Tongue (tissue), 2 donors: Measurements from ENCODE around the gene TTPAL. TPM values are rescaled to one million over a fixed set of nuclear protein-coding genes. Genes with fewer than 3 reads are reported as not detected.

Source experiments
- DNase-seq: peaks from one replicate; pipeline ENCODE4 v3.0.0-alpha.2; 2015
- total RNA-seq: library from RNA; depleted of rRNA; stranded (reverse); fragments of >200 nt; gene quantifications from one replicate; pipeline ENCODE4 v1.2.3, GENCODE V29; 2014

Gene TTPAL
- total RNA-seq, 1 donor from 2014 or later: 4.5 TPM

DNA sequence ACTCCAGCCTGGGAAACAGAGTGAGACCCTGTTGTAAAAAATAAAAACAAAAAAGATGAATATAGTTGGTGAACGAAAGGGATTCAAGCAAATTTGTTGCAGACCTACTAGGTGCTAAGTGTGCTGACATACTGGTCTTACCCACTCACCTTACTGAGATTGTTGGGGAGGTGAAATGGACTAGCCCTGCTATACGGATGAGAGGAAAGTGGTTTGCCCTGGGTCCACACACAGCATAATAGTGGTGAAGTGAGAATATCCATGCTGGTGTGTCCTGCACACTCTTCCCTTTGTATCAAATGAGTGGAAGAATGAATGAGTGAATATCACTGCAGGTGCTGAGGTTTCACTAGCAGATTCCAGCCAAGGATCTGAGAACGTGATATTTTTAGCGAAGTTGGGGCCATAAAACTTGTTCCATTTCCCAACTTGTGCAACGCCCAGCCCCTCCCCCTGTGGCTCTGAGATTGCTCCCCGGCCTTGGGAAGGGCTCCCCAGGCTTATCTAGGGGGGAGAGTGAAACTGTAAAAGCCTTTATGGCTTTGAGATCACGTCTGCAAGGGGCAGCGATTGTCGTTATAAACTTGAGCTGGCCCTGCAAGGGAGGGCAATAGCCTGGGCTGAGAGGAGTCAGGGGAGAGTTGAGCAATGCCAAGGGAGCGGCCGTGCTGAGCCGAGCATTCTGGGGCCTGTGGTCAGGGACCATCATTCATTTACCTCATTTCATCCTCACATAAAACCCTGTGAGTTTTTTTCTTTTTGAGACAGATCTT is 33.2 kb upstream of the TTPAL start:
- no peak for DNase-seq

GRCh38 chr20:44445742-44446710 is 29.6 kb upstream of the TTPAL start:
- DNase-seq: no peak

DNA sequence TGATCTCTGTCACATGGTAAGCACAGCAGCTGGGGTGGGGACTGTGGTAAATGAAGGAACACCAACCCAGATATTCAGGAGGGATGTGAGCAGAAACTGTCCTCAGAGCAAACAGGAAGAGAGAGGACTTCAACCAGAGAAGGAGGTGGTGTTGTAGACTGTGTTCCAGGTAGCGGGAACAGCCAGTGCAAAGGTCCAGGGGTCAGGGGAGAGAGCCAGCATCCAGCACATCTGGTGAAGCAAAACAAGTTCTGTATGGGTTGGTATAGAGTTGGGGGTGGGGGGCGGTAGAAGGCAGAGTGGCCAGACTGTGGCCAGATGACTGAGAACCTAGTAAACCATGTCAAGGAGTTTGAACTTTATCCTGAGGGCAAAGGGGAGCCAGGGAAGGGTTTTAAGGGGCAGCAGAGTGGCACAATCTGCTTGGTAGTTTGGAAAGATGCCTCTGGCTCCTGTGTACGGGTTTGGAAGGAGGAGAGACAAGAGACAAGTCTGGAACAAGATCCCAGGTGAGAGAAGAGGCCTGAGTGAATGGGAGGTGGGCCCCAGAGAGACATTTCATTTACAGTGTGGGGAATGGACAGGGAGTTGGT is 27.8 kb upstream of the TTPAL start:
- no peak for DNase-seq

DNA sequence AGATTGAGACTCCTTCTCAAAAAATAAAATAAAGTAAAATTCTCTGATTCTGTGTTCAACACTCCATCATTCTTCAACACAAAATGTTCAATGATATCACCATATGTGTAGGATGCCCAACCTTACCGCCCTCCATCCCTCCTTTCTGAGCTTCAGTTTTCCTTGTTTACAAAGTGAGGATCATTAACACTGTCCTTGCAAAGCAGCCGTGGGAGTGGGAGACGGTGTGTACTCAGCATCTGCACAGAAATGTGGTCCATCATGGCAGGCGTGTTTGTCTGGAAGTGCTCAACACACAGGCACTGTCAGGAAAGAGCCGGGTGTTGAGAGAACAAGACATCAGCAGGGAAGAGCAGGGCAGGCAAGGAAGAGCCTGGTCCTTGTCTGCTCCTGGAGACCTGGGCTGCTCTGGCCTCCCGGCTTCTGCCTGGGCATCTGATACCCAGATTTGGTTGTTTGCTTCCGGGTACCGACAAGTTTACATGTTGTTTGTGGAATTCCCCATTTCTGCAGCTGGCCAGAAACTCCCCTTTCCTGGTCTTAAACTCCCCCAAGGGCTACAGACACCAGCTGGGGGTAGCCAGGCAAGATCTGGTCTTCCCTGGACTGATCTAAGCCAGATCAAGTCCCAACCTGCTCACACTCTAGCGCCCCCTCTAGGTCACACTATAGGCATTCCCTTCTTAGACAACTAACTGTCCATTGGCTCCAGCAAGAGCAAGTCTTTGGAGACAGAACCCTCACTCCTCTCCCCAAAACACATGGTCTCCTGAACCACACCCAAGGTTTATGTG is 26.7 kb upstream of the TTPAL start:
- peak; percentile 2 for DNase-seq

- no peak for DNase-seq
Observed at GRCh38 chr20:44449864-44450263, 25.8 kb upstream of the TTPAL start.

GRCh38 chr20:44450281-44450889 is 25.3 kb upstream of the TTPAL start:
- DNase-seq: no peak

GRCh38 chr20:44450903-44451450 is 24.7 kb upstream of the TTPAL start:
- no peak for DNase-seq

DNA sequence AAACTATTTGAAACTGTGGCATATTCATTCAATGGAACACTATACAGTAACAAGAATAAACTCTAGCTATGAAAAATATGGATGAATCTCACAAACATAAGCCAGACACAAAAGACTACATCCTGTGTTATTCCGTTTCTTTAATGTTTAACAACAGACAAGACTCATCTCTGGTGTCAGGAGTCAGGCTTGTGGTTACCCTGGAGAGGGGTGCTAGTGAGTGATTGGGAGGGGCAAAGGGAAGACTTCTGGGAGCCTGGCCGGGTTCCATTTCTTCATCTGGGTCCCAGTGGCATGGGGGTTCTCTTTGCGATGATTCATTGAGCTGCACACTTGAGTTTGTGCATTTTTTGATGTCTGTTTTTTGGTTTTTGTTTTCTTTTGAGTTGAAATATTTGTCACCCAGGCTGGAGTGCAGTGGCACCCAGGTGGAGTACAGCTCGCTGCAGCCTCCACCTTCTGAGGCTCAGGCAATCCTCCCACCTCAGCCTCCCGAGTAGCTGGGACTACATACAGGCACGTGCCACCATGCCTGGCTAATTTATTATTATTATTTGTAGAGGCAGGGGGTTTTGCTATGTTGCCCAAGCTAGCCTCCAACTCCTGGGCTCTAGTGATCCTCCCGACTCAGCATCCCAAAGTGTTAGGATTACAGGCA is 21.2 kb upstream of the TTPAL start:
- DNase-seq: no peak

DNA sequence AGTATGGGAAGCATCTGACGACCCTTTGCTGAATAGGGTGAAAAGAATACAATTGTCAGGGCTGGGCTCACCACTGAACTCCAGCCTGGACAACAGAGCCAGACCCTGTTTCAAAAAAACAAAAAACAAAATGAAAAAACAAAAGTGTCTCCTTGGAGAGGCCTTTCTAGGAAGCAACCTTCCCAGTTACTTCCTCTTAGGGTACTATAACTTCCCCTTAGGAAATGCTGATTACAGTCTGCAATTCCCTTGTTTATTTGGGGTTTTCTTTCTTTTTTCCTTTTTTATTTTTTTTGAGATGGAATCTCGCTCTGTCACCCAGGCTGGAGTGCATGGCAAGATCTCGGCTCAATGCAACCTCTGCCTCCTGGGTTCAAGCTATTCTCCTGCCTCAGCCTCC is 20.5 kb upstream of the TTPAL start:
- no peak for DNase-seq

DNA sequence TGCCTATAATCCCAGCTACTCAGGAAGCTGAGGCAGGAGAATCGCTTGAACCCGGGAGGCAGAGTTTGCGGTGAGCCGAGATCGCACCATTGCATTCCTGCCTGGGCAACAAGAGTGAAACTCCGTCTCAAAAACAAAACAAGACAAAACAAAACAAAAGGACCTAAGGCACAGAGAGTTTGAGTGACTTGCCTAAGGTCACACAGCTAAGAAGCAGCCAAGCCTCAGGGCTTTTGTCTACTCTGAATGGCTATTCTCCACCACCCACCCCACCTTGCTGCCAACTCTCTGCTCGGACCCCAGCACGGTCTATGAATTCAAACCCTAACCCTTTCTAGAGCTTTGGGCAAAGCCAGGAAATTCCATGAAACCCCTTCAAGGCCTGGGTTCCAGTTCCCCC is 19.1 kb upstream of the TTPAL start:
- DNase-seq: no peak

DNA sequence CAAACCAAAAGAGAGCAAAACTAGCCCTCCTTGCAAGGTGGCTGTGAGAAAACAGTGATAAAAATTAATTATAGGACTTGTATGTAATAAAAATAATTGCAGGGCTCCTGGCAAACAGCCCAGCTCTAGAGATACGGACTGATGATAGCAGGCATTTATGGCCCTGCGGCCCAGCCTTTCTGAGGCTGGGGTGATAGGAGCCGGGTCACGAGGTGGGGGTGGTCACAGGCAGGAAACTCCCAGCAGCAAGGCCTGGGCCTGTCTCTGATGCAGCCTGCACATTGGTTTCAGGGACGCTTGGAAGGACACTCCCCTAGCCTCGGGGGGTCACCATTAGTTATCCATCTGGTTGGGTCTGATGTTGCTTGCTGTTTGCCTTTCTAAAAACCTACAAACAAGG is 18.7 kb upstream of the TTPAL start:
- no peak for DNase-seq

- DNase-seq: no peak
Observed at GRCh38 chr20:44459271-44459670, 16.4 kb upstream of the TTPAL start.

DNA sequence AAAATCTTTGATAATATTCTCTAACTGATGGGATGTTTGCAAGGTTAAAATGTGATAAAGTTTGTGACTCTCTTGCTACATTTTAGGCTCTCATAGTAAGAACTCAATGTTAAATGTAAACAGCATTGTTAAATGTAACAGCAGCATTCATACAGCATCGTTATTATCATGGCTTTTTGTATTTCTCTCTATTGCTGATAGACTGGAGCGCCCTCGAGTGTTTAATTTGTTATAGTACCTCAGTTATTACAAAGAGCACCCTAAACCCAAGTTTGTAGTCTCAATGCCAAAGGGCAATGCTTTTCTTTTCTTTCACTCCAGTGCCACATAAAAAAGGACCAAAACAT is 14.9 kb upstream of the TTPAL start:
- peak; percentile 21 for DNase-seq

- DNase-seq: no peak
Observed at GRCh38 chr20:44461142-44461802, 14.4 kb upstream of the TTPAL start.

DNA sequence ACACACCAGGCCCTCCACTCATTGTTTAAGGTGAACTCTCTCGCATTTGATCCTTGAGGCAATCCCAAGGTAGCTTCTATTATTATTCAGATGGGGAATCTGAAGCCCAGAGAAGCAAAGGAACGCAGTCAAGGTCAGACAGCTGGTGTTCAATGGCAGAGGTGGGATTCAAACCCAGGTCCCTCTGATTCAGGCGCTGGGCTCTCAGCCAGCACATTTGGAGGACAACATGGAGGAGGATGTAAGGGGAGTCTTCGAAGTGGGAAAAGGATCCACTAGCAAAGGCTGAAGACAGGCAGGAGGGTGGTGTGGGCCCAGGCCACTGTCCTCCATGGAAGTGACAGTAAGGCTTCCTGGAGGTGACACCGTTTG is 13.9 kb upstream of the TTPAL start:
- DNase-seq: no peak

DNA sequence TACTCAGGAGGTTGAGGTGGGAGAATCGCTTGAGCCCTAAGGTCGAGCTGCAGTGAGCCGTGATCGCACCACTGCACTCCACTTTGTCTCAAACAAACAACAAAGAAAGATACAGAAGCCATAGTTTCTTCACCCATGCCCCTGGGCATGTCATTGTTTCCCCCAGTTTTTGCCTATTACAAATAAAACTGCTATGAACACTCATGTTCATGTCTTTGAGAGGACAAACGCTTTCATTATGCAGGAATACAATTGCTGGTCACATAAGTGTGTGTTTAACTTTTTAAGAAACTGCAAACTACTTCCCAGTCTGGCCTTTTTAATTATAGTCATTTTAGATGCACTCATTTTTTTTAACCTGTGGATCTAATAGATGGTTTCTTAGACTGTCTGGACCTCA is 12.2 kb upstream of the TTPAL start:
- DNase-seq: no peak

GRCh38 chr20:44464514-44464913 is 11.2 kb upstream of the TTPAL start:
- DNase-seq: no peak

DNA sequence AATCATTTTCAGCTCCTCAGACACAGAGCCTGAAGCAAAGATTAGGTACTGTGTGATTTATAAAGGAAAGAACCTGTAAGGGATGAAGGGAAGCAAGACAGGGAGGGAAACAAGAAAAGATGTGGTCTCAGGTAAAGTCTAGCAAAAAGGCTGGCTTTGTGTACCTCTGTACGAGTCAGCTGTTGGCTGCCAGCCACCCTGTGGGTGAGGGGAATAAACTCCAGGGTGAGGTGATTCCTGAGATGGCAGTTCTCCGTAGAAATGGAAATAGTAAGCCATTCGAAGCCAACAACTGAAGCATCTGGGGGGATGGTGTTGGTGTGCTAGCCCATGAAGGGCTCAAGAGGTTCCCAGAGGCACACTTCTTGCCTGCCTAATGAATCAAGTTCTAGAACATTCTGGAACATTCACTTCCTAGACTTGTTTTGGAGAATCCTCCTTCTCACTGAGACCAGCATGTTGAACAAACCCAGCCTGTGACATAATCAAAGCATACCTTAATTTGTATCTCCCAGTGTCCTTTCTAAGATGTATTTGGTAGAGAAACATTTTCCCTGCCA is 10.6 kb upstream of the TTPAL start:
- no peak for DNase-seq

GRCh38 chr20:44467289-44467883 is 8.3 kb upstream of the TTPAL start:
- no peak for DNase-seq
